NCI-H2107 (cell line): ENCODE data around the gene INTS2.
"Not testable (repeated sequence)": the region's sequence is repeated elsewhere in the genome, so short reads cannot be mapped to it uniquely, and the experiment has no call there.

Experiments
- DNase-seq: peaks from one replicate; lab custom pipeline; 2025; lab: John Stamatoyannopoulos, UW

Gene INTS2

GRCh38 chr17:61847659-61848058 is 80.1 kb downstream of the INTS2 start:
- DNase-seq: no peak

- no peak for DNase-seq
Measured at GRCh38 chr17:61846761-61847375, 80.9 kb downstream of the INTS2 start.

- DNase-seq: no peak
Measured at GRCh38 chr17:61846088-61846487, 81.7 kb downstream of the INTS2 start.

GRCh38 chr17:61843435-61843834 is 84.3 kb downstream of the INTS2 start:
- no peak for DNase-seq

DNA sequence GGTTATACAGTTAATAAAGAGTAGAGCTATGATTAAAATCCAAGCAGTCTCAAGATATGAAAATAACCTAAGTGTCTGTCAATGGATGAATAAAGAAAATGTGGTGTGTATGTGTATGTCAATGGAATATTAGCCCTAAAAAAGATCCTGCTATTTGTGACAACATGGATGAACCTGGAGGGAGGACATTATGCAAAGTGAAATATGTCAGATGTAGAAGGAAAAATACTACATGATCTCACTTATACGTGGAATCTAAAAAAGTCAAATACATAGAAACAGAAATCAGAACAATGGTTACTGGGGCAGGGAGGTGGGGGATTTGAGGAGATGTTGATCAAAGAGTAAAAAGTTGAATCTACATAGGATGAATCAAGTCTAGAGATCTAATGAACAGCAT is 84.9 kb downstream of the INTS2 start:
- DNase-seq: no peak

DNA sequence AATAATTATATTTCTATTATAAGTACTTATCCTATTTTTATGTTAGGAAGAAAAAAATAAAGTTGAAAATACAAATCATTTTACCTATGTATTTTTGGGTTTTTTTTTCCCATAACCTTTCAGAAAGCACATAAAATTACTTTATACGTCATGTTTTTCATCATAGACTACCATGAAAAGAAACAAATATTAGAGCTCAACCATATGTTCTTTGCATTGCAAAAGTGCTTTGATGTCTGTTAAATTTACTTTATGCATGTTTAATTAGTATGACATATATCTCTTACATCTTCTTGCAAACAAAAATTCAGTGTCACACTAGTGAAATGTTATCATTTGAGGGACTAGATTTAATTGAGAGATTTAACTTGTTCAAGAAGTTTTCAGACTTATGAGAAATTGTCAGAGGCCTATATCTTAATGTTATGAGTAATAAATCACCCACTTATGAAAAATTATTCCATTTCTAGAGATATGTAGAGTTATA is 88.4 kb downstream of the INTS2 start:
- no peak for DNase-seq

- DNase-seq: peak; percentile 3
Measured at GRCh38 chr17:61837175-61838051, 90.4 kb downstream of the INTS2 start.

DNA sequence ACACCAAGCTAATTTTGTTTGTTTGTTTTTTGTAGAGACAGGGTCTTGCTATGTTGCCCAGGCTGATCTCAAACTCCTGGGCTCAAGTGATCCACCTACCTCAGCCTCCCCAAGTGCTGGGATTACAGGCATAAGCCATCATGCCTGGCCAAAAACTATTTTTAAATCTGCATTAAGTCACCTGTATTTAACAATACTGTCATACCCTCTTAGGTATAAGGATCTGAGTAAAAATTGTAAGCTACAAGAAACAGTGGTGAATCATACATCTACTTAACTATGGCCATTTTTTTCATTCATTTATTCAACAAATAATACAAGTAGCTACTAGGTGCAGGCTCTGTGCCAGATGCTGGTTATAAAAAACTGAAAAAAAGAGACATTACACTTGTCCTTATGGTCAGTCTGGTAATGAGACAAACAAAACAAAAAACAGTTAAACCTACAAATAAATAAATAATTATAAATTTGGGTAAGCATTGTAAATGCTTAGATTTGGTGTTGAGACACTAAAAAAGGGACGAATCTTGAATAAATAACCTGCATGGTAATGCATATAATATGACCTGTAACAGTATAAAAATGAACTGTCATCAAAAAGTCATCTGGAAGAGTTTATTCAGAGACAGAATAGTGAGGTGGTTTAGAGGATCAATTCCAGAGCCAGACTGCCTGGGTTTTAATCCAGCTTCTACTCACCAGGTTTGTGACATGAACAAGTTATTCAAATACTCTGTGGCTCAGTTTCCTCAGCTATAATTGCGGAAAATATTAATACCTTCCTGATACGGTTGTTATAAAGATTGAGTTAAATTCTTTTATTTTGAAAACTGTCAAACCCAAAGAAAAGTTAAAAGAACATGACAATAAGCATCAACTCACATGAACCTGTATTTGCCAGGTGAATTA is 91.3 kb downstream of the INTS2 start:
- DNase-seq: no peak

DNA sequence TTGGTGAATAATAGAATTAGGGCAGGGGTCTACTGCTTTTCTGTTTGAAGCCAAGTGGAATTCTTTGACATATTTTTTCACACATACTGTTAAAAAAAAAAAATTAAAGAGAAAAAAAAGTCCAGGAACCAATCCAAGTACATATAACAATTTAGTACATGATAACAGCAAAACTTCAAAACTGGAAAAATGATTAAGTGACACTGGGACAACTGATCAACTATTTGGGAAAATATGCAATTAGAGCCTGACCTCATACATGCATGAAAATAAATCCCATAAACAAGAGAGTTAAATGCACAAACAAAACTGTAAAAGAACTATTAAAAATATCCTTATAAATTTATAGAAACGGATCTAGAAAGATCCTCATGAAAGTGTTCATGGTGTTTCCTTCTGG is 92.2 kb downstream of the INTS2 start:
- DNase-seq: no peak

DNA sequence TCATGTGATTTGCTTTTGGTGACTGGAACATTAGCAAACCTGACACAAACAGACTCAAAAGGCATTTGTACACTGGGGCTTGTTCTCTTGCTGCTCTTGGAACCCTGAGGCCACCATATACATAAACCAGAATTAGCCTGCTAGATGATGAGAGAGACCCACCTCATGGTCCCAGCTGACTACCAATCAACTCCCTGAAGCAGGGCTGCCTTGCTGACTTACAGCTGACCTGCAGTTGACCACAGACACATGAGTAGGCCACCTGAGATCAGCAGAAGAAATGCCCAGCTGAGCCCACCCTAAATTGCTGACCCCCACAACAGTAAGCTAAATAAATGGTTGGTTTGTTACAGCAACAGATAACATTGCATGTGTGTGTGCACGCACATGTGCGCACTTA is 93.2 kb downstream of the INTS2 start:
- no peak for DNase-seq

- no peak for DNase-seq
Measured at GRCh38 chr17:61833536-61834193, 94.1 kb downstream of the INTS2 start.

DNA sequence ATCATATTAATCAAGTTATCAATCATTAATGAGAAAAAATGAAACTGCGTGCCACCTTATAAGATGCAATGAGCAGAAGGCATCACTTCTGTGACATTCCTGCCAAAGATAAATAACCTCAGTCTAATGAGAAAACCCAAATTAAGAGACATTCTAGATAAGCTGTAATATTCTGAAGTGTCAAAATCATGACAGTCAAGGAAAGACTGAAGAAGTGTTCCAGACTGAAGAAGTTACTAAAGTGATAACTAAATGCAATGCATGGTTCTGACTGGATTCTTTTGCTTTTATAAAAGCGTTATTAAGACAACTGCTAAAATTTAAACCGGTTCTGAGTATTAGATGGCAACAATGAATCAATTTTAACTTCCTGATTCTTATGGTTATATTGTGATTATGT is 95.3 kb downstream of the INTS2 start:
- no peak for DNase-seq

DNA sequence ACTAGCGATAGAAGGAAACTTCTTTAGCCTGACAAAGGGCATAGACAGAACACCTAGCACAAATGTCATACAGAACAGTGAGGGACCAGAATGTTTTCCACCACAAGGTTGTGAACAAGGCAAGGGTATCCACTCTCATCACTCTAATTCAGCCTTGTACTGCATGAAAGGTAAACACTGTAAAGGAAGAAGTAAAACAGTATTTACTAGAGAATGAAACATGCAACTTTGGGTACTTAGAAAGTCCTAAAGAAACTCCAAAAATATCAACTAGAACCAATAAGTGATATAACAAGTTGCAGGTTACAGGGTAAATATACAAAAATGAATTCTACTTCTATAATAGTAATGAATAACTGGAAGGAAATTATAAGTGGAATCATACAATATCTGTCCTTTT is 96.7 kb downstream of the INTS2 start:
- DNase-seq: no peak

GRCh38 chr17:61828694-61829093 is 99.1 kb downstream of the INTS2 start:
- no peak for DNase-seq

DNA sequence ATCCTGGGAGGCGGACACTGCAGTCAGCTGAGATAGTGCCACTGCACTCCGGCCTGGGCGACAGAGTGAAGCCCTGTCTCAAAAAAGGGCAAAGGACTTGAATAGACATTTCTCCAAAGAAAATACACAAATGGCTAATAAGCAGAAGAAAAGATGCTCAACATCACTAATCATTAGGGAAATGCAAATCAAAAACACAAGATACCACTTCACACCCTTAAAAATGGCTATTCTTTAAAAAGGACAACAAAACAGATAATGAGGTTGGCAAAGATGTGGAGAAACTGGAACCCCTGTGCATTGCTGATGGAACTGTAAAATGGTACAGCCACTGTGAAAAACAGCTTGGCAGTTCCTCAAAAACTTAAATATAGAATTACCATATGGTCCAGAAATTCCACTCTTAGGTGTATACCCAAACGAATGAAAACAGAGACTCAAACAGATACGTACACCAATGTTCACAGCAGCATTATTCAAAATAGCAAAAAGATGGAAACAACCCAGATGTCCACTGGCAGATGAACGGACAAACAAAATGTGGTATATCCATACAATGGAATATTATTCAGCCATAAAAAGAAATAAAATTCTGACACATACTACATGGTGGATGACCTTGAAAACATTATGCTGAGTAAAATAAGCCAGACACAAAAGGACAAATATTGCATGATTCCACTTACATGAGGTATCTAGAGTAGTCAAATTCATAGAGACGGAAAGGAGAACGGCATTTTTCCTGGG is 100.0 kb downstream of the INTS2 start:
- DNase-seq: no peak

DNA sequence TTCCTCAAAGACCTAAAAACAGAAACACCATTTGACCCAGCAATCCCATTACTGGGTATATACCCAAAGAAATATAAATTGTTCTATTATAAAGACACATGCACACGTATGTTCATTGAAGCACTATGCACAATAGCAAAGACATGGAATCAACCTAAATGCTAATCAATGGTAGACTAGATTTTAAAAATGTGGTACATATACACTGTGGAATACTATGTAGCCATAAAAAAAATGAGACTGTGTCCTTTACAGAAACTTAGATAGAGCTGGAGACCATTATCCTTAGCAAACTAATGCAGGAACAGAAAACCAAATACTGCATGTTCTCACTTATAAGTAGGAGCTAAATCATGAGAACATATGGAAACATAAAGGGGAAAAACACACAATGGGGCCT is 100.9 kb downstream of the INTS2 start:
- not testable (repeated sequence) for DNase-seq

DNA sequence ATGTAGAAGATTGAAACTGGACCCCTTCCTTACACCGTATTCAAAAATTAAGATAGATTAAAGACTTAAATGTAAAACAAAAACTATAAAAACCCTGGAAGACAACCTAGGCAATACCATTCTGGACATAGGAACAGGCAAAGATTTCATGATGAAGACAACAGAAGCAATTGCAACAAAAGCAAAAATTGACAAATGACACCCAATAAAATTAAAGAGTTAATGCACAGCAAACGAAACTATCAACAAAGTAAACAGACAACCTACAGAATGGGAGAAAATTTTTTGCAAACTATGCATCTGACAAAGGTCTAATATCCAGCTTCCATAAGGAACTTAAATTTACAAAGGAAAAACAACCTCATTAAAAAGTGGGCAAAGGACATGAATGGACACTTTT is 101.6 kb downstream of the INTS2 start:
- DNase-seq: not testable (repeated sequence)

GRCh38 chr17:61825448-61826137 is 102.2 kb downstream of the INTS2 start:
- no peak for DNase-seq

DNA sequence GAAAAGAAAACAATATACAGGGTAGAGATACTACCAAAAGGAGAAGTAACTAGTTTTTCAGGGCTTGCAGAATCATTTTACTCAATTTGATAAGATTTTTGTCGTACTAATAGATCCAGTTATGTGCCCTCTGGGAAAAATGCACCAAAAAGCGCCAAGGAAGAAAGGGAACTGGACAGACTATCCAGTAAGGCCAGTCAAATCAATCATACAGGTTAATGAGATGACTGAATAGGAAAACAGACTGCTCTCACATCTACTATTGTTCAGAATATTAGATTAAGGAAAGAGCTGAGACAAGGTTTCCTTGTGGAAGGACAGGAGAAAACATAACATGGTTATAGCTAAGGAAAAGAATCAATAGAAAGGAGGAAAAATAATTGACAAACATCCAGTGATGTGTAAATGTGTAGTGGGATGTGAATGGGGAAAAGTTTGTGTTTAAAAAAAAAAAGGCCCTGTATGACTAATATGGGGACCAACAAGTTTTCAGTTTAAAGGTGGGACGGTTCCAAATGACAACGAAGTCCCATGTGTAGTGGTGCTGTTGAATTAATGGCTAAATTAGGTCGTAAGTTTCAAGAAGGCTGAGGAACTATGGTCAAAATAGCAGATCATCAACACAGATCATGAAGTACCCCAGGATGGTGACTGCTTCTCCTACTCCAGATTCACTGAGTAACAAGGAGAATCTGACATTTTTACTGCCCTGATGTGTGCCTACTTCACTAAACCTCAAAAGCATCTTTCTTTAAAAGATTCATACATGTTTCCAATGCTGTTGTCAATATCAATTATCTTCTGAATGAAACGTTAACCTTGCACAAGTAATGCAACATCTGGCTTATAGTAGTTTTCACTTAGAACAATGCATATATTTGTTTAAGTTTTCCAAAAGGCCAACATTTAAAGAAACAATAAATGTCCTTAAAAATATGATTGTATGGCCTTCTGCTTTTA is 105.2 kb downstream of the INTS2 start:
- no peak for DNase-seq
